HL-60 (cell line): ENCODE results near the gene PIK3R4.

Source experiments
- DNase-seq, 2 experiments: peaks; one replicate each; pipeline ENCODE4 v3.0.0-alpha.2; 2010 to 2020; ENCODE audit warnings: low read depth in 1 of 2, low spot score in 1 of 2
- H3K27ac ChIP-seq: fragments of 250-450 bp; sonication (Bioruptor Pico); replicated peaks from 2 replicates; pipeline ENCODE4 v1.5.1; 2020; ENCODE audit warnings: mild to moderate bottlenecking, moderate library complexity
- H3K27me3 ChIP-seq: fragments of 250-450 bp; sonication (Bioruptor Pico); 2 replicates; pipeline ENCODE4 v1.5.1; 2021; ENCODE audit warnings: mild to moderate bottlenecking, moderate library complexity; ENCODE audit not compliant: insufficient read depth, poor library complexity, severe bottlenecking
- H3K4me3 ChIP-seq: replicated peaks from 2 replicates; pipeline ENCODE4 v1.5.1; 2011; ENCODE audit warnings: mild to moderate bottlenecking, control low read depth, low read length; ENCODE audit not compliant: insufficient read depth
- CTCF ChIP-seq: IDR thresholded peaks from one replicate; pipeline ENCODE4 v1.5.1; 2011; ENCODE audit warnings: low read length, control low read depth, inconsistent platforms; ENCODE audit not compliant: insufficient read depth
- GABPA ChIP-seq: IDR thresholded peaks from 2 replicates; pipeline ENCODE4 v1.6.1; 2012; ENCODE audit warnings: low read depth
- POLR2AphosphoS5 ChIP-seq: IDR thresholded peaks from 2 replicates; pipeline ENCODE4 v1.6.1; 2012; ENCODE audit warnings: low read depth
- REST ChIP-seq: IDR thresholded peaks from 2 replicates; pipeline ENCODE4 v1.6.1; 2012; ENCODE audit warnings: low read depth; ENCODE audit not compliant: insufficient replicate concordance
- SPI1 ChIP-seq: IDR thresholded peaks from 2 replicates; pipeline ENCODE4 v1.6.1; 2012; ENCODE audit warnings: low read depth, mild to moderate bottlenecking, borderline replicate concordance
- long read RNA-seq: library from polyadenylated mRNA; unstranded; transcript quantifications from one replicate; pipeline ENCODE4 v2.0.0, GENCODE V29; 2020

PIK3R4 gene
- long read RNA-seq, full-length matches to known transcripts = 9 of 21 reads
- long read RNA-seq, partial matches to known transcripts = 10 of 21 reads
- long read RNA-seq, other reads (novel, unspliced or antisense) = 2 of 21 reads

DNA sequence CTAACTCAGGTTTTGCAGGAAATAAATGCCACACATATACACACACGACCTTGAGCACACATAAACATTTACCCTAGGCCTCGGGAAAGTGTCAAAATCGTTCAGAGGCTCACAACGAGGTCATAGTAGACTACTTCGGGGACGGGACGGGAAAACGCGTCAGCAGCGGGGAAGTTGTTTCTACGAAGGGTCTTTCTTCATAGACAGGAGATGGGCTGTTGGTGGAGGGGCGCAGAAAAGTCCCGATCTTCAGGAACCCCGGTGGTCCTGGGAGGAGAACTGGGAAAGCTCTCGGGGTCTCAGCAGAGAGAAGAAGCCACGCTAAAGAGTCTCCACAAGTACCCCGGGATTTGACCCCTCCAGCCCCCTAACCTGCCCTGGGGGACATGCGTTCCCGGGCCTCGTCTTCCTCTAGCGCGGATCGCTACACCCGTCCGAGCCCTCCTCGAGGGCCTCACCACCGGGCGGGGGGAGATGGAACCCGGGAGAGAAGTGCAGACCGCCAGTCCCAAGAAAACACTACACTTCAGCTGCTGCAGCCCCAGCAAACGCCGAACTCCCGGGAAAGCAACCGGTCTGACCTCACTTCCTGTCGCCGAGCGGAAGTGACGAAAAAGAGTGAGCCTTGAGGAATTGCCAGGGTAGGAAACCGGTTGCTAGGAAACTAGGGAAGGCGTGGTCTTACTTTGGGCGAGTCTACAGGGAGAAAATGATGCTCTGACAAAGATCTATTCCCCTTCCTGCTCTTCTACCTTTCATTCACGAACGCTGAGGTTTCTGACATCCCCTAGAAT is at the start of gene PIK3R4:
Gene PIK3R4, minus strand, starts transcription at position 584 of the 794 bp plus-strand sequence. CDS start 1,611 bp downstream, outside the sequence.
- H3K4me3 ChIP-seq = peak within 1 kb of the TSS; percentile 82
- TF ChIP-seq SPI1 = peak; percentile 66; the same call in 1 of the 2 replicates
- no peak for TF ChIP-seq CTCF
- no peak for TF ChIP-seq REST
- peak; percentile 91 for TF ChIP-seq GABPA
- TF ChIP-seq POLR2AphosphoS5 = peak; percentile 82
- peak; percentile 96 to 99 for DNase-seq
- no peaks in the 10 kb centered on the region for H3K27me3 ChIP-seq
- H3K27ac ChIP-seq = peak within 1 kb of the TSS; percentile 76

DNA sequence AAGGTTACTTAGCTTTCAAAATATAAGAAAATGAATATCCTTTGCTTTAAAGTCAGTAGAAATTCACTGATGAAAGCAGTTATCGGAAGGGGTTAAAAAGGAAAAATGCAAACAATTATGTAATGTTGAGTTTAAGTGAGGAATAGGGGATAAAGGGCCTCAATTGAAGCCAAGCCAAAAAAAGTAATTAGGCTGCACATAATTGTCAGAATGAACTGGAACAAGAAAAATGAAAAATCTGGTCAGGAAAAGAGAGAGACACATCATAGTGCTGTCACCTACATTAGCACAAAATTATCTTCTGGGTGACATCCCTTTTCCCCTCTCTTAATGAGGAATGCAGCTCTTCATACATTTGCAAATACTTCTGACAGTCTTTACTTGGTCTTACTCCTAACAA is 48.8 kb upstream of the PIK3R4 start:
- DNase-seq = no peak
- no peaks in the 10 kb centered on the region for H3K27me3 ChIP-seq
- TF ChIP-seq REST (no peak), POLR2AphosphoS5 (no peak), CTCF (no peak), GABPA (no peak), SPI1 (no peak)
- no peak overlapping the region for H3K4me3 ChIP-seq
- H3K27ac ChIP-seq = no peak overlapping the region

DNA sequence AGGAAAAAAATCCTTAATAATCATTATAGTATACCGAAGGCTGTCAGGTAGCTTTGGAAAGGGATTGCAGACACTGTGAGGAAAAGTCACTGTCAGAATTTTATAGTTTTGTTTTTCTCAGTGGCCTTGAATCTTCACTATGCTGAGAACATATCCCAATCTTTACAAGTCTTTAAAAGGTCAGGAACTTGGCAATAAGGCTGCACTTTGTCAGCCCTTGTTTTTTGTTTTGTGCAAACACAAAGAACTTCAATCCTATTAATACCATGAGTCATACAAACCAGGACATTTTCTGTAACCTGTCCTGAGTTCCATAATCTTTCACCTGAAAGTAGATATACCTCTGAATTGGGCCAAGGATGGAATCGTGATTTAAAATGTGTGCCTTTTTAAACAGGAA is 45.6 kb upstream of the PIK3R4 start:
- H3K27ac ChIP-seq = no peak overlapping the region

More for the DNA sequence above, 45.6 kb upstream of the PIK3R4 start:
- TF ChIP-seq GABPA = no peak
- no peak for TF ChIP-seq REST
- TF ChIP-seq CTCF = no peak
- no peak for TF ChIP-seq POLR2AphosphoS5
- no peak for TF ChIP-seq SPI1
- H3K4me3 ChIP-seq = no peak overlapping the region
- H3K27me3 ChIP-seq = no peaks in the 10 kb centered on the region
- DNase-seq = no peak
